ENCODE data around the gene ZNF627. TPM values are rescaled to one million over a fixed set of nuclear protein-coding genes. Genes with fewer than 3 reads are reported as not detected.
"Not testable (repeated sequence)": the region's sequence is repeated elsewhere in the genome, so short reads cannot be mapped to it uniquely, and the experiment has no call there.

ZNF627 gene
- total RNA-seq, 2 experiments from 2014 or later = 3.7 to 4.8 TPM

DNA sequence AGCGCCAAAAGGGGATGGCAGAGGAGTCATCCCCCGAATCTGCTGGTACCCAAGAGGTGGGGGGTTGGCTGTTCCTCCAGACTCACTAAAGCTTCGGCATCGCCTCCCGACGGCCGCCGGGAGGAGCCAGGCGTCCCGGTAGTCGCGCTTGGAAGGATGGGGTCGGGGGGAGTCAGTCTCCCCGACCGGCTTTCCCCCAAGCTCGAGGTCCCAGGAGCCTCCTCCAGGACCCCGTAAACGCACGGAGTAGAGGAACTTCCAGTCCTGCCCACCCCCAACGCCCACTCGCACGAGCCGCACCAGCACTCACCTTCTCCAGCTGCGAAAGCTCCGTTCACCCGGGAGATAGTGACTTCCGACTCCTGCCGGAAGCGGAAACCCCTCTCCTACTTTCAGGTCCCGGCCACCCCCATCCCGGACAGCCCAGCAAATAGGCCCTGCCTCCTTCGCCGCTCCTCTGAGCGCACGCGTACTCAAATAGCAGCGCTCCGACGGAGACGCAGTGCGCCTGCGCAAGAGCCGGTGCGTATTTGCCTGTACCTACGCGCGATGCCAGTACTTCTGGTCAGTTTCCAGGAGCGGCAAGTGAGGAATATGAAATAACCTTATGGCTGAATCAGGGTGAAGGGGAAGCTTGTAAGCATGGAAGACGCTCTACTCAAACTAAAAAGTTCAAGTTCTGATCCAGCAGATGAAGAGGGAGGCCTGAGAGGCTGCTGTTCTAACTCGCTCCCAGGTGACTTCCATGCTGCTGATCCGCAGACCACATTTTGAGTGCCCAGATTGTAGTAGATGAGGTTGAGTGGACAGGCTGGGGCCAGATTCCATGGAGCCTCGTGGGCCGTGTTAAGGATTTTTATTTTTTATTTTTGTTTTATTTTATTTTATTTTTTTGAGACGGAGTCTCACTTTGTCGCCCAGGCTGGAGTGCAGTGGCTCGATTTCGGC, 38.1 kb upstream of the ZNF627 start, which contains the start of gene ELOF1:
Gene ELOF1, minus strand, starts transcription at position 350 of the 948 bp plus-strand sequence. CDS start 4,883 bp downstream, outside the sequence.
- peak; percentile 98 for DNase-seq
- Mint-ChIP-seq H3K36me3 (ENCODE audit: low read depth) (peaks cover 22% of the 10 kb centered on the region), H3K9me3 (ENCODE audit: insufficient read depth) (no peaks in the 10 kb centered on the region), H3K4me3 (peak within 1 kb of the TSS; percentile 98), H3K27me3 (ENCODE audit: low read depth) (no peaks in the 10 kb centered on the region), H3K27ac (peak within 1 kb of the TSS; percentile 85), H3K4me1 (ENCODE audit: low read depth) (peaks cover 45% of the 10 kb centered on the region)
- POLR2A ChIA-PET = interaction anchor here (0.6 to 3.6 kb wide), 5 partner anchors 17 to 1234 kb away, joined by 3 to 15 read pairs (median 3); partner anchors contain the start of gene ECSIT
- peak; percentile 96 for ATAC-seq
- CTCF ChIA-PET = interaction anchor here (0.8 to 7.4 kb wide), 11 partner anchors 9 to 238 kb away, joined by 3 to 187 read pairs (median 6); partner anchors contain the start of genes ACP5, ECSIT and SWSAP1

- Mint-ChIP-seq H3K36me3 (ENCODE audit: low read depth) (peaks cover 15% of the 10 kb centered on the region), H3K27me3 (ENCODE audit: low read depth) (no peaks in the 10 kb centered on the region), H3K9me3 (ENCODE audit: insufficient read depth) (no peaks in the 10 kb centered on the region), H3K27ac (peak overlapping the region; percentile 7), H3K4me3 (peak overlapping the region; percentile 65), H3K4me1 (ENCODE audit: low read depth) (peaks cover 39% of the 10 kb centered on the region)
- CTCF ChIA-PET = interaction anchor here (0.6 to 7.4 kb wide), 17 partner anchors 8 to 238 kb away, joined by 3 to 187 read pairs (median 5); partner anchors contain the start of genes ACP5, ECSIT, SWSAP1 and ZNF491
- peak; percentile 55 for ATAC-seq
- POLR2A ChIA-PET = interaction anchor here (1.3 to 3.6 kb wide), 2 partner anchors 21 to 28 kb away, joined by 6 to 15 read pairs; no protein-coding TSS in a partner anchor
- peak; percentile 84 for DNase-seq
These were observed 36.8 kb upstream of the ZNF627 start for GRCh38 chr19:11560404-11561051.

DNA sequence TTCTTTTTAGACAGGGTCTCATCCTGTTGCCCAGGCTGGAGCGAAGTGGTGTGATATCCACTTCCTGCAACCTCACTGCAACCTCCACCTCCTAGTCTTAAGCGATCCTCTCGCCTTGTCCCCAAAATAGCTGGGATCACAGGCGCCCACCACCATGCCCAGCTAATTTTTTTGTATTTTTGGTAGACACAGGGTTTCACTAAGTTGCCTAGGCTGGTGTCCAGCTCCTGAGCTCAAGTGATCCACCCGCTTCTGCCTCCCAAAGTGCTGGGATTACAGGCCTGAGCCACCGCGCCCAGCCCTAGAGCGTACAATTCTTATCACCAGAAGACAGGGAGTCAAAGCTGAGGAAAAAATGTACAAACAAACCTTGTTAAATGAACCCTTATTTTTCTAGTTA, 33.8 kb upstream of the ZNF627 start:
- ATAC-seq (no peak), DNase-seq (no peak)
- Mint-ChIP-seq H3K9me3 (ENCODE audit: insufficient read depth) (no peaks in the 10 kb centered on the region), H3K4me1 (ENCODE audit: low read depth) (peaks cover 29% of the 10 kb centered on the region), H3K27ac (no peak overlapping the region), H3K36me3 (ENCODE audit: low read depth) (peaks cover 3% of the 10 kb centered on the region), H3K27me3 (ENCODE audit: low read depth) (no peaks in the 10 kb centered on the region), H3K4me3 (no peak overlapping the region)
- POLR2A ChIA-PET = interaction anchor here (1.6 kb wide), 1 partner anchor 17 kb away, joined by 7 read pairs; no protein-coding TSS in a partner anchor
- CTCF ChIA-PET = interaction anchor here (1.0 to 7.4 kb wide), 4 partner anchors 11 to 182 kb away, joined by 3 to 187 read pairs (median 4); partner anchors contain the start of gene ACP5

- H3K4me1 Mint-ChIP-seq (ENCODE audit: low read depth) = peaks cover 31% of the 10 kb centered on the region
- H3K9me3 Mint-ChIP-seq (ENCODE audit: insufficient read depth); H3K4me3 Mint-ChIP-seq; H3K27ac Mint-ChIP-seq; DNase-seq; ATAC-seq; H3K27me3 Mint-ChIP-seq (ENCODE audit: low read depth); H3K36me3 Mint-ChIP-seq (ENCODE audit: low read depth); POLR2A ChIA-PET: not testable (repeated sequence)
- CTCF ChIA-PET = interaction anchor here (1.0 to 7.4 kb wide), 3 partner anchors 11 to 183 kb away, joined by 3 to 187 read pairs (median 4); partner anchors contain the start of gene ACP5
These were observed 33.0 kb upstream of the ZNF627 start for GRCh38 chr19:11564082-11564807.

DNA sequence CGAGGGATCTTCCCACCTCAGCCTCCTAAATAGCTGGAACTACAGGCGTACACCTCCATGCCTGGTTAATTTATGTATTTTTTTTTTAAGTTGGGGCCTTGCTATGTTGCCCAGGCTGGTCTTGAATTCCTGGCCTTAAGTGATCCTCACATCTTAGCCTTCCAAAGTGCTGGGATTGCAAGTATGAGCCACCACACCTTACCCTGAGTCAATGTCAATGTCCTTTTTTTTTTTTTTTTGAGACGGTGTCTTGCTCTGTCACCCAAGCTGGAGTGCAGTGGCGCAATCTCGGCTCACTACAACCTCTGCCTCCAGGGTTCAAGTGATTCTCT, 31.7 kb upstream of the ZNF627 start:
- CTCF ChIA-PET; H3K27me3 Mint-ChIP-seq (ENCODE audit: low read depth); H3K27ac Mint-ChIP-seq; ATAC-seq; POLR2A ChIA-PET; DNase-seq; H3K9me3 Mint-ChIP-seq (ENCODE audit: insufficient read depth); H3K36me3 Mint-ChIP-seq (ENCODE audit: low read depth); H3K4me3 Mint-ChIP-seq: not testable (repeated sequence)
- peaks cover 23% of the 10 kb centered on the region for H3K4me1 Mint-ChIP-seq (ENCODE audit: low read depth)

DNA sequence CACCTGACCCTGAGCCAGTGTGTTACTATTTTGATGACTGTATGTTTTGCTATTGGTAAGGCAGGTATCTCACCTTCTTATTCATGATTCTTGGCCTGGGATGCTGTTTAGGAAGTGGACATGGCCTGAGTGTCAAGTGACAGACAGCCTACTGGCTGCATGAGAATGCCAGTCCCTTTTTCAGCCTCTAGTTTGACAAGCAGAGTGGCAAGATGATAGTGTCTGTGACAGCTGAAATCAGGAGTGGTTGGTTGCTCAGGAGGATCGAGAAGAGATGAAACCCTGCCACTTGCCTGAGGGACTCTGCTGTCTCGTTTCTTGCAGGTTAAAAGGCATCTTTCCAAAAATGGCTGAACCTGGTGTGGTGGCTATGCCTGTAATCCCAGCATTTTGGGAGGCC, 31.1 kb upstream of the ZNF627 start:
- ATAC-seq = no peak
- Mint-ChIP-seq H3K4me1 (ENCODE audit: low read depth) (peaks cover 20% of the 10 kb centered on the region), H3K9me3 (ENCODE audit: insufficient read depth) (no peaks in the 10 kb centered on the region), H3K27ac (no peak overlapping the region), H3K27me3 (ENCODE audit: low read depth) (no peaks in the 10 kb centered on the region), H3K4me3 (no peak overlapping the region), H3K36me3 (ENCODE audit: low read depth) (no peaks in the 10 kb centered on the region)
- POLR2A ChIA-PET = no interaction called here
- DNase-seq = no peak
- CTCF ChIA-PET = no interaction called here

DNA sequence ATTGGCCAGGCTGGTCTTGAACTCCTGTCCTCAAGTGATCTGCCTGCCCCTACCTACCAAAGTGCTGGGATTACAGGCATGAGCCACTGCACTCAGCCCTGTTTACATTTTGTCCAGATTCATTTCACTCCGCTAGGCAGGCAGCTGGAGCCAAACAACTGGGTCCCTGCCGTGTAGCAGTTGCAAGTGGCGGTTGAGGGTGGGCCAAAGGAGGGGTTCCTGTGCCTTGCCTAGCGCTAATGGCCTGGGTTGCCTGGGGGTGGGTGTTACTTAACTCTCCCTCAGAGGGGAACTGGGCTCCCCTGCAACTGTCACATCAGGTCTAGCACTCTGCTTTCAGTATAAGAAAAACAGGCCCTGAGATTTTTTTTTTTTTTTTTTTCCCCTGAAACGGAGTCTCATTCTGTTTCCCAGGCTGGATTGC, 27.2 kb upstream of the ZNF627 start:
- DNase-seq (no peak), ATAC-seq (no peak)
- H3K4me3 Mint-ChIP-seq = no peak overlapping the region
- H3K27ac Mint-ChIP-seq = no peak overlapping the region
- no peaks in the 10 kb centered on the region for H3K36me3 Mint-ChIP-seq (ENCODE audit: low read depth)
- CTCF ChIA-PET = interaction anchor here (1.5 to 2.2 kb wide), 3 partner anchors 10 to 34 kb away, joined by 3 to 14 read pairs (median 5); no protein-coding TSS in a partner anchor
- peaks cover 22% of the 10 kb centered on the region for H3K4me1 Mint-ChIP-seq (ENCODE audit: low read depth)
- no peaks in the 10 kb centered on the region for H3K27me3 Mint-ChIP-seq (ENCODE audit: low read depth)
- POLR2A ChIA-PET = no interaction called here
- H3K9me3 Mint-ChIP-seq (ENCODE audit: insufficient read depth) = no peaks in the 10 kb centered on the region

DNA sequence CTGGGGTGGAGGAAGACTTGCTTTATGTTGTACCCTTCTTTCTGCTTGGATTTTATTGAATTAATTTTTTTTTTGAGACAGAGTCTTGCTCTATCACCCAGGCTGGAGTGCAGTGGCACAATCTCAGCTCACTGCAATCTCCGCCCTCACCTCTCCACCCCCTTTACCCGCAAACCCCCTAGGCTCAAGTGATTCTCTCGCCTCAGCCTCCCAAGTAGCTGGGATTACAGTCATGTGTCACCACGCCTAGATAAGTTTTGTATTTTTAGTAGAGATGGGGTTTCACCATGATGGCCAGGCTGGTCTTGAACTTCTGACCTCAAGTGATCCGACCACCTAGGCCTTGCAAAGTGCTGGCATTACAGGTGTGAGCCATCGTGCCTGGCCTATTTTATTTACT, 23.9 kb upstream of the ZNF627 start:
- not testable (repeated sequence) for H3K27ac Mint-ChIP-seq; H3K36me3 Mint-ChIP-seq (ENCODE audit: low read depth); ATAC-seq; H3K9me3 Mint-ChIP-seq (ENCODE audit: insufficient read depth); H3K4me3 Mint-ChIP-seq; H3K27me3 Mint-ChIP-seq (ENCODE audit: low read depth); DNase-seq
- peaks cover 24% of the 10 kb centered on the region for H3K4me1 Mint-ChIP-seq (ENCODE audit: low read depth)
- POLR2A ChIA-PET = interaction anchor here (0.6 kb wide), 1 partner anchor 148 kb away, joined by 3 read pairs; no protein-coding TSS in a partner anchor
- CTCF ChIA-PET = interaction anchor here (1.5 to 1.8 kb wide), 3 partner anchors 11 to 37 kb away, joined by 5 to 9 read pairs (median 6); no protein-coding TSS in a partner anchor

- ChIA-PET CTCF (interaction anchor here (1.0 to 1.8 kb wide), 2 partner anchors 12 to 13 kb away, joined by 5 to 6 read pairs; no protein-coding TSS in a partner anchor), POLR2A (interaction anchor here (0.6 kb wide), 1 partner anchor 148 kb away, joined by 3 read pairs; no protein-coding TSS in a partner anchor)
- H3K27me3 Mint-ChIP-seq (ENCODE audit: low read depth); H3K4me3 Mint-ChIP-seq; H3K27ac Mint-ChIP-seq; H3K9me3 Mint-ChIP-seq (ENCODE audit: insufficient read depth); DNase-seq; ATAC-seq; H3K36me3 Mint-ChIP-seq (ENCODE audit: low read depth): not testable (repeated sequence)
- H3K4me1 Mint-ChIP-seq (ENCODE audit: low read depth) = peaks cover 25% of the 10 kb centered on the region
These were observed 23.5 kb upstream of the ZNF627 start for GRCh38 chr19:11573763-11574162.

DNA sequence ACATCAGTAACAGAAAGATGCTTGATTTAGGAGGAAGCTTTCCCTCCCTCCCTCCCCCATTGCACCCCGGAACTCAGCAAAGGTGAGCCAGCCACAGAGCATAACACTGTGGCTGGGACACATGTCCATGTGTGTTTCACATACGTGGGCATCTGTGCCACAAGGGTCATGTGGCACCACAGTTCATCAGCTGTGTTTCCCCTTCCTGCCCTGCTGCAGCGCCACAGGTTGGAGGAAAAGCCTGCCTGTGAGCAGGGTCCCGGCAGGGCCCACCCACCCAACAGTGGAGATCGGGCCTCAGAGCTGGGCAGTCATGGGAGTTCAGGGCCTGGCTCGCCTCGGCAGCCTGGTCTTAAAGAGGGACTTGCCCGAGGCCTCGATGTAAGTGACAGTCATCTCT, 22.6 kb upstream of the ZNF627 start:
- peak; percentile 53 for DNase-seq
- ChIA-PET POLR2A (no interaction called here), CTCF (interaction anchor here (0.8 to 1.8 kb wide), 4 partner anchors 11 to 14 kb away, joined by 3 to 6 read pairs (median 6); no protein-coding TSS in a partner anchor)
- no peaks in the 10 kb centered on the region for H3K27me3 Mint-ChIP-seq (ENCODE audit: low read depth)
- ATAC-seq = no peak
- H3K36me3 Mint-ChIP-seq (ENCODE audit: low read depth) = no peaks in the 10 kb centered on the region
- peak overlapping the region; percentile 46 for H3K27ac Mint-ChIP-seq
- H3K4me1 Mint-ChIP-seq (ENCODE audit: low read depth) = peaks cover 25% of the 10 kb centered on the region
- no peaks in the 10 kb centered on the region for H3K9me3 Mint-ChIP-seq (ENCODE audit: insufficient read depth)
- no peak overlapping the region for H3K4me3 Mint-ChIP-seq

- DNase-seq (no peak), ATAC-seq (no peak)
- CTCF ChIA-PET = interaction anchor here (0.8 to 1.7 kb wide), 2 partner anchors 14 to 16 kb away, joined by 3 to 6 read pairs; no protein-coding TSS in a partner anchor
- Mint-ChIP-seq H3K4me3 (no peak overlapping the region), H3K9me3 (ENCODE audit: insufficient read depth) (no peaks in the 10 kb centered on the region), H3K27me3 (ENCODE audit: low read depth) (no peaks in the 10 kb centered on the region), H3K27ac (no peak overlapping the region), H3K36me3 (ENCODE audit: low read depth) (no peaks in the 10 kb centered on the region), H3K4me1 (ENCODE audit: low read depth) (peaks cover 34% of the 10 kb centered on the region)
- POLR2A ChIA-PET = interaction anchor here (0.8 kb wide), 1 partner anchor 17 kb away, joined by 3 read pairs; the partner anchor contains the start of gene ELOF1
These were observed 21.1 kb upstream of the ZNF627 start for GRCh38 chr19:11576227-11576626.

All from activated CD8-positive, alpha-beta T cell treated with anti-CD3 and anti-CD28 coated beads, Interleukin-2, amount 10 ng/mL, durations not matched to agents 7 days and 5 days (primary cell).